ENCODE results near the gene SERPINF2.
"Not testable (repeated sequence)": the region's sequence is repeated elsewhere in the genome, so short reads cannot be mapped to it uniquely, and the experiment has no call there.

Gene SERPINF2

GRCh38 chr17:1735418-1735817 lies 7.3 kb upstream of the SERPINF2 start:
- no peak for DNase-seq (ENCODE audit: low read depth)

GRCh38 chr17:1735834-1736347 lies 6.8 kb upstream of the SERPINF2 start:
- DNase-seq (ENCODE audit: low read depth): no peak

GRCh38 chr17:1736348-1737281 lies 6.1 kb upstream of the SERPINF2 start:
- DNase-seq (ENCODE audit: low read depth): no peak

GRCh38 chr17:1737531-1738291 lies 5.0 kb upstream of the SERPINF2 start:
- DNase-seq (ENCODE audit: low read depth): no peak

- DNase-seq (ENCODE audit: low read depth): not testable (repeated sequence)
Measured at GRCh38 chr17:1741899-1742298, 772 bp upstream of the SERPINF2 start.

- no peak for DNase-seq (ENCODE audit: low read depth)
Measured at GRCh38 chr17:1743088-1743439, 393 bp downstream of the SERPINF2 start.

GRCh38 chr17:1744551-1745512 lies 2.2 kb downstream of the SERPINF2 start:
- no peak for DNase-seq (ENCODE audit: low read depth)

DNA sequence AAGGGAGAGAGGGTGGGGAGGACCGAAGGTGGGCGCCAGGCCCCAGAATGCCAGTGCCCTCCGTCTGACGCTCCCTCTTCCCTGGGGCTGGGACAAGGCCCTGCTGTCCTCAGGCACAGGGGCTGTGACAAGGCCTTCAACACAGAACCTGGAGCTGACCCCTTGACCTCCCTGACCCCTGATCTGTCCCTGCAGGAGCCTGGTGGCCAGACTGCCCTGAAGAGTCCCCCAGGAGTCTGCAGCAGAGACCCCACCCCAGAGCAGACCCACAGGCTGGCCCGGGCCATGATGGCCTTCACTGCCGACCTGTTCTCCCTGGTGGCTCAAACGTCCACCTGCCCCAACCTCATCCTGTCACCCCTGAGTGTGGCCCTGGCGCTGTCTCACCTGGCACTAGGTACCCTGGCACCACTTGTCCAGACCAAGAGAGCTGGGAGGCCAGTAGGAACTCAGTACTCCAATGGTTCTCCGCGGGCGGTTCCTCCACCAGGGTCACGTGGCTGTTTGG lies 2.9 kb downstream of the SERPINF2 start:
- DNase-seq (ENCODE audit: low read depth): no peak

GRCh38 chr17:1746975-1747543 lies 4.4 kb downstream of the SERPINF2 start:
- no peak for DNase-seq (ENCODE audit: low read depth)

GRCh38 chr17:1750628-1751027 lies 8.0 kb downstream of the SERPINF2 start:
- no peak for DNase-seq (ENCODE audit: low read depth)

- no peak for DNase-seq (ENCODE audit: low read depth)
Measured at GRCh38 chr17:1752425-1753262, 10.0 kb downstream of the SERPINF2 start.

DNA sequence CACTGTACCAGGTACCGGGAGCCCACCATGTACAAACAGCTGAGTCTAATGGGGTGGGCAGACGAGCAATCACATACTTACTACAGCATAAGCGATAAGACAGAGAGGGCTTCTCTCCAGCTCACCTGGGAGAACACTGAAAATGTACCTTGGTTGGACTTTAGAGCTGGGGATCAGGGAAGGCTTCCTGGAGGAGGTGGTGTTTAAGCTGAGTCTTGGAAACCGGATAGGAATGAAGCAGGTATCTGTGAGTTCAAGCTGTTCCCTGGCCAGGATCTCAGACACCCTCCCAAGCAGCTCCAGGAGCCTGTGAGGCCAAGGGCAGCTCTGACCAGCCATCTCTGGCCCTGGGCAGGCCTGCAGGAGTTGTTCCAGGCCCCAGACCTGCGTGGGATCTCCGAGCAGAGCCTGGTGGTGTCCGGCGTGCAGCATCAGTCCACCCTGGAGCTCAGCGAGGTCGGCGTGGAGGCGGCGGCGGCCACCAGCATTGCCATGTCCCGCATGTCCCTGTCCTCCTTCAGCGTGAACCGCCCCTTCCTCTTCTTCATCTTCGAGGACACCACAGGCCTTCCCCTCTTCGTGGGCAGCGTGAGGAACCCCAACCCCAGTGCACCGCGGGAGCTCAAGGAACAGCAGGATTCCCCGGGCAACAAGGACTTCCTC lies 11.2 kb downstream of the SERPINF2 start:
- no peak for DNase-seq (ENCODE audit: low read depth)

DNA sequence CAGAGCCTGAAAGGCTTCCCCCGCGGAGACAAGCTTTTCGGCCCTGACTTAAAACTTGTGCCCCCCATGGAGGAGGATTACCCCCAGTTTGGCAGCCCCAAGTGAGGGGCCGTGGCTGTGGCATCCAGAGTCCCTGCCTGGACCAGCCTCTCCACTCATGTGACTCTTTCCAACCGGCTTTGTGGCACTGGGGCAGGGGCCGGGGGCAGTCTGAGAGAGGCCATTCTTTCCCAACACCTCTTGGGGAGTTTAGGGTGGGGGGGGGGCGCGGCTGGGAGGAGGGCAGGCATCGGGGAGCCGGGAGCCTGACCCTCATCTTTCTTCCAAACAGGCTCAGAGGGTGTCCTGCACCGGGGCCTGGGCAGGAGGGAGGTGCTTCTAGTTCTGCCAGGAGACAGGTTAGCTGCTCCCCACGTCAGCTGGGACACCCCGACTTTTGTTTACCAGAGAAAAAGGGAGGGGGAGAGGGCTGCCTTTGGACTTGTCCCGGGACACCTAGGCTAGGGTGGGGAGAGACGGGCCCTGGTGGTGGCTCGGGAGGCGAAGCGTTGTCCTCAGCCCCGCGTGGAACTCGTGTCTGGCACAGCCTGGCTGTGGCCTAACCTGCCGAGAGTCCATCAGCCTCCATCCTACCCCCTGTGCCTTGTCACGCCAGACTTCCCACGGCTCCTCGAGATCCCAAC lies 11.9 kb downstream of the SERPINF2 start:
- no peak for DNase-seq (ENCODE audit: low read depth)

GRCh38 chr17:1755252-1755826 lies 12.7 kb downstream of the SERPINF2 start:
- DNase-seq (ENCODE audit: low read depth): no peak

DNA sequence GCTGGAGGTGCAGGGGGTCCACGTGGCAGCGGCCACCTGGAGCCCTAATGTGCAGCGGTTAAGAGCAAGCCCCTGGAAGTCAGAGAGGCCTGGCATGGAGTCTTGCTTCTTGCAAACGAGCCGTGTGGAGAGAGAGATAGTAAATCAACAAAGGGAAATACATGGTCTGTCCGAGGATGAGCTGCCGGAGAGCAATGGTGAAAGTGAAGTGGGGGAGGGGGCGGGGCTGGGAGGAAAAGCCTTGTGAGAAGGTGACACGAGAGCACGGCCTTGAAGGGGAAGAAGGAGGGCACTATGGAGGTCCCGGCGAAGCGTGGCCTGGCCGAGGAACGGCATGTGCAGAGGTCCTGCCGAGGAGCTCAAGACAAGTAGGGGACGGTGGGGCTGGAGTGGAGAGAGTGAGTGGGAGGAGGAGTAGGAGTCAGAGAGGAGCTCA lies 13.2 kb downstream of the SERPINF2 start:
- DNase-seq (ENCODE audit: low read depth): no peak

GRCh38 chr17:1758807-1759206 lies 16.1 kb downstream of the SERPINF2 start:
- DNase-seq (ENCODE audit: low read depth): no peak

- DNase-seq (ENCODE audit: low read depth): no peak
Measured at GRCh38 chr17:1759529-1759928, 16.9 kb downstream of the SERPINF2 start.

- DNase-seq (ENCODE audit: low read depth): no peak
Measured at GRCh38 chr17:1762233-1762900, 19.7 kb downstream of the SERPINF2 start.
